ENCODE results near the gene PLK5. TPM values are rescaled to one million over a fixed set of nuclear protein-coding genes. Genes with fewer than 3 reads are reported as not detected.
A peak's percentile ranks its signal among the peaks of the same experiment; 100 is the strongest.
"Not testable (repeated sequence)": the region's sequence is repeated elsewhere in the genome, so short reads cannot be mapped to it uniquely, and the experiment has no call there.

Gene PLK5
- total and polyA plus RNA-seq, 5 experiments from 2014 or later: not detected

- no peak for DNase-seq
- ATAC-seq: no peak
- peaks cover 0 to 1% (median 0%) of the 10 kb centered on the region in 9 donors for H3K9me3 Mint-ChIP-seq
- POLR2A ChIA-PET: no interaction called here
- peak overlapping the region in 1 of 10 donors; percentile 47 for H3K4me3 Mint-ChIP-seq
- H3K27ac Mint-ChIP-seq: no peak overlapping the region
- H3K4me1 Mint-ChIP-seq: peaks cover 6 to 11% (median 9%) of the 10 kb centered on the region in 4 donors
- peaks cover 0 to 7% (median 2%) of the 10 kb centered on the region in 3 donors for H3K36me3 Mint-ChIP-seq
- H3K27me3 Mint-ChIP-seq: peaks cover 22 to 60% (median 39%) of the 10 kb centered on the region in 5 donors
These were observed 1.5 kb downstream of the PLK5 start for GRCh38 chr19:1525343-1525742.

- H3K27ac Mint-ChIP-seq: no peak overlapping the region
- H3K9me3 Mint-ChIP-seq: peaks cover 0 to 1% (median 0%) of the 10 kb centered on the region in 9 donors
- peaks cover 22 to 63% (median 39%) of the 10 kb centered on the region in 5 donors for H3K27me3 Mint-ChIP-seq
- peaks cover 0 to 7% (median 2%) of the 10 kb centered on the region in 3 donors for H3K36me3 Mint-ChIP-seq
- no peak for ATAC-seq
- no peak for DNase-seq
- H3K4me1 Mint-ChIP-seq: peaks cover 6 to 11% (median 9%) of the 10 kb centered on the region in 4 donors
- H3K4me3 Mint-ChIP-seq: peak overlapping the region in 4 of 10 donors; percentile 10 to 33 (median 20)
- POLR2A ChIA-PET: no interaction called here
These were observed 2.3 kb downstream of the PLK5 start for GRCh38 chr19:1526066-1526778.

GRCh38 chr19:1526979-1527649, 3.2 kb downstream of the PLK5 start:
- no peak overlapping the region for H3K4me3 Mint-ChIP-seq
- ATAC-seq (no peak), DNase-seq (no peak)
- H3K9me3 Mint-ChIP-seq: peaks cover 0 to 1% (median 0%) of the 10 kb centered on the region in 9 donors
- H3K27ac Mint-ChIP-seq: no peak overlapping the region
- H3K36me3 Mint-ChIP-seq: peaks cover 0 to 7% (median 2%) of the 10 kb centered on the region in 3 donors
- peaks cover 6 to 11% (median 9%) of the 10 kb centered on the region in 4 donors for H3K4me1 Mint-ChIP-seq
- POLR2A ChIA-PET: no interaction called here
- H3K27me3 Mint-ChIP-seq: peaks cover 23 to 71% (median 45%) of the 10 kb centered on the region in 5 donors

- no peak for ATAC-seq
- peaks cover 23 to 71% (median 45%) of the 10 kb centered on the region in 5 donors for H3K27me3 Mint-ChIP-seq
- POLR2A ChIA-PET: no interaction called here
- DNase-seq: no peak
- peak overlapping the region in 1 of 10 donors; percentile 40 for H3K27ac Mint-ChIP-seq
- H3K4me1 Mint-ChIP-seq: peaks cover 6 to 11% (median 9%) of the 10 kb centered on the region in 4 donors
- H3K9me3 Mint-ChIP-seq: peaks cover 0 to 1% (median 0%) of the 10 kb centered on the region in 9 donors
- H3K4me3 Mint-ChIP-seq: no peak overlapping the region
- H3K36me3 Mint-ChIP-seq: peaks cover 0 to 7% (median 2%) of the 10 kb centered on the region in 3 donors
These were observed 3.9 kb downstream of the PLK5 start for GRCh38 chr19:1527650-1528309.

GRCh38 chr19:1528596-1529429, 4.9 kb downstream of the PLK5 start:
- peaks cover 6 to 11% (median 10%) of the 10 kb centered on the region in 4 donors for H3K4me1 Mint-ChIP-seq
- H3K4me3 Mint-ChIP-seq: no peak overlapping the region
- no peak for ATAC-seq
- no peak for DNase-seq
- H3K27me3 Mint-ChIP-seq: peaks cover 22 to 73% (median 50%) of the 10 kb centered on the region in 5 donors
- peaks cover 0 to 7% (median 2%) of the 10 kb centered on the region in 3 donors for H3K36me3 Mint-ChIP-seq
- POLR2A ChIA-PET: no interaction called here
- peaks cover 0 to 1% (median 0%) of the 10 kb centered on the region in 9 donors for H3K9me3 Mint-ChIP-seq
- no peak overlapping the region for H3K27ac Mint-ChIP-seq

GRCh38 chr19:1529430-1529816, 5.5 kb downstream of the PLK5 start:
- Mint-ChIP-seq H3K27me3 (peaks cover 20 to 67% (median 47%) of the 10 kb centered on the region in 5 donors), H3K27ac (no peak overlapping the region), H3K36me3 (peaks cover 0 to 6% (median 2%) of the 10 kb centered on the region in 3 donors), H3K4me1 (peaks cover 5 to 9% (median 7%) of the 10 kb centered on the region in 4 donors), H3K9me3 (peaks cover 0 to 1% (median 0%) of the 10 kb centered on the region in 9 donors), H3K4me3 (no peak overlapping the region)
- POLR2A ChIA-PET: no interaction called here
- ATAC-seq (no peak), DNase-seq (no peak)

GRCh38 chr19:1530856-1531255, 7.0 kb downstream of the PLK5 start:
- H3K4me1 Mint-ChIP-seq, DNase-seq, H3K4me3 Mint-ChIP-seq, H3K9me3 Mint-ChIP-seq, ATAC-seq, H3K27ac Mint-ChIP-seq, H3K36me3 Mint-ChIP-seq, POLR2A ChIA-PET: not testable (repeated sequence)
- H3K27me3 Mint-ChIP-seq: peaks cover 13 to 62% (median 35%) of the 10 kb centered on the region in 5 donors

- H3K36me3 Mint-ChIP-seq: no peaks in the 10 kb centered on the region
- H3K27ac Mint-ChIP-seq: no peak overlapping the region
- ATAC-seq: no peak
- no peaks in the 10 kb centered on the region for H3K9me3 Mint-ChIP-seq
- H3K4me3 Mint-ChIP-seq: no peak overlapping the region
- POLR2A ChIA-PET: interaction anchor here (0.6 kb wide), 1 partner anchor 11 kb away, joined by 3 read pairs; no protein-coding TSS in a partner anchor
- H3K4me1 Mint-ChIP-seq: peaks cover 0 to 2% (median 0%) of the 10 kb centered on the region in 4 donors
- no peak for DNase-seq
- peaks cover 6 to 55% (median 28%) of the 10 kb centered on the region in 5 donors for H3K27me3 Mint-ChIP-seq
These were observed 7.7 kb downstream of the PLK5 start for GRCh38 chr19:1531587-1531986.

GRCh38 chr19:1532003-1532402, 8.1 kb downstream of the PLK5 start:
- H3K27me3 Mint-ChIP-seq: peaks cover 6 to 53% (median 25%) of the 10 kb centered on the region in 5 donors
- POLR2A ChIA-PET: interaction anchor here (0.6 kb wide), 1 partner anchor 11 kb away, joined by 3 read pairs; no protein-coding TSS in a partner anchor
- ATAC-seq (no peak), DNase-seq (no peak)
- no peaks in the 10 kb centered on the region for H3K36me3 Mint-ChIP-seq
- no peak overlapping the region for H3K4me3 Mint-ChIP-seq
- H3K27ac Mint-ChIP-seq: no peak overlapping the region
- H3K9me3 Mint-ChIP-seq: no peaks in the 10 kb centered on the region
- H3K4me1 Mint-ChIP-seq: peaks cover 0 to 2% (median 0%) of the 10 kb centered on the region in 4 donors

- Mint-ChIP-seq H3K36me3 (no peaks in the 10 kb centered on the region), H3K4me1 (peaks cover 0 to 2% (median 0%) of the 10 kb centered on the region in 4 donors), H3K27me3 (peaks cover 4 to 60% (median 18%) of the 10 kb centered on the region in 5 donors), H3K9me3 (no peaks in the 10 kb centered on the region), H3K27ac (peak overlapping the region in 1 of 10 donors; percentile 14), H3K4me3 (no peak overlapping the region)
- ATAC-seq (no peak), DNase-seq (no peak)
- POLR2A ChIA-PET: interaction anchor here (0.7 kb wide), 1 partner anchor 80 kb away, joined by 5 read pairs; no protein-coding TSS in a partner anchor
These were observed 9.8 kb downstream of the PLK5 start for GRCh38 chr19:1533510-1534150.

- DNase-seq: no peak
- Mint-ChIP-seq H3K36me3 (no peaks in the 10 kb centered on the region), H3K9me3 (no peaks in the 10 kb centered on the region), H3K27ac (no peak overlapping the region), H3K4me3 (no peak overlapping the region), H3K27me3 (peaks cover 4 to 64% (median 14%) of the 10 kb centered on the region in 5 donors), H3K4me1 (peaks cover 0 to 2% (median 0%) of the 10 kb centered on the region in 4 donors)
- no peak for ATAC-seq
- POLR2A ChIA-PET: interaction anchor here (0.7 kb wide), 1 partner anchor 125 kb away, joined by 3 read pairs; no protein-coding TSS in a partner anchor
These were observed 11.1 kb downstream of the PLK5 start for GRCh38 chr19:1534972-1535371.
